Mucosa of gallbladder (tissue), 1 donor: ENCODE measurements around the gene ZNF491. TPM values are rescaled to one million over a fixed set of nuclear protein-coding genes. Genes with fewer than 3 reads are reported as not detected.
"Not testable (repeated sequence)": the region's sequence is repeated elsewhere in the genome, so short reads cannot be mapped to it uniquely, and the experiment has no call there.

Source experiments
- DNase-seq: peaks from one replicate; pipeline ENCODE4 v3.0.0-alpha.2; 2020; ENCODE audit warnings: low spot score
- total RNA-seq: library from RNA; stranded (reverse); gene quantifications from one replicate; pipeline ENCODE4 v1.2.1, GENCODE V29; 2021
- donor health status: DM: no; HTN: no; CAD: no.

ZNF491 gene
- 3.9 TPM for total RNA-seq

DNA sequence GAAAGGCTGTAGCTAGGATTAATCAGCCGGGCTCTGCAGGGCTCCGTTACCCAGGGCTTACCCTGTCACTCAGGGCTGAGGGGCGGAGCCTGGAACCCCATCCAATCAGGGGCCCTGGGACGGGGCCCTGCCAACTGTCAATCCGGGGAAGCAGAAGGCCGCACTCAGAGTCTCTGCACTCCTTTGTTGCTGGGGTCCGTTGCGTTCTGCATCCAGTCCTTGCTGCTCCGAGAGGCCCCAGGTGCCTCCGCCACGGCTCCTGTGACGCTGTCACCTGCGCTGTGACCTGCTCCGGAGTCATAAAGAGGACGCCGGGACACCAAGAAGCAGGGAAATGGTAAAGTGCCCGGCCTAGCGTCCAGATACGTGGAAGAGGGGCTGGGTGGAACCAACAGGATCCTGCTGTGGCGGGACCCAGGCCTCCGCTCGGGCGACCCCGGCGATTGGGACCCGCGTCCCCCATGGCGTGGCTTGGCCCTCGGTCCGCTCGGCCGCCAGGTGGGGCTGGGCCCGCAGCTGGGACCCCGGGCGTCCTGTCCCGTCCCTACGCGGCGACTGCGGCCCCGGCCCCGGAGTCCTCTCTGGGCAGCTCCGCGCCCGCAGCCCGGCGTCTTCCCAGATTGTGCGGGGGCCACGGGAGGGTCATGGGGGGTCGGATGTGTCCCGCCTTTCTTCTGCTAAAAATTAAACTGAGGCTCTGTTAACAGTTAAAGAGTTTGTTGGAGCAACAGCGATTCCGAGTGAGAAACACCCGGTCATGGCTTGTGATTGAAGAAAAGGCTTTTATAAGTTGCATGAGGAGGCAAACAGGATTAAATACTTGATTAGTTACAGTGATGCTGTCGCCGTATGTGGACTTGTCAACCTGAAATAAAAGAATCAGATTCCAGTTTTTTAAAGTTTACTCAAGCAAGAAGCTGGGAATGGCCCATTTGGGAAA, at the start of gene ZNF491:
Gene ZNF491 (plus strand): TSS at position 133 of the 940 bp plus-strand sequence. CDS start 7,431 bp downstream, outside the sequence.
- DNase-seq, result peak; percentile 94

DNA sequence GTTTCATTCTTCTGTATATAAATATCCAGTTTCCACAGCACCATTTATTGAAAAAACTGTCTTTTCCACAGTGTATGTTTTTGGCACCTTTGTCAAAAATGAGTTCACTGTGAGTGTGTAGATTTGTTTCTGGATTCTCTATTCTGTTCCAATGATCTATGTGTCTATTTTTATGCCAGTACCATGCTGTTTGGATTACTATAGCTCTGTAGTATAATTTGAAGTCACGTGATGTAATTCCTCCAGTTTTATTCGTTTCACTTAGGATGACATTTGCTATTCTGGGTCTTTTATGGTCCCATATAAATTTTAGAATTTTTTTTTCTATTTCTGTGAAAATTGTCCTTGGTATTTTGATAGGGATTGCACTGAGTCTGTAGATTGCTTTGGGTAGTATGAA, 48.6 kb upstream of the ZNF491 start:
- DNase-seq, result no peak

DNA sequence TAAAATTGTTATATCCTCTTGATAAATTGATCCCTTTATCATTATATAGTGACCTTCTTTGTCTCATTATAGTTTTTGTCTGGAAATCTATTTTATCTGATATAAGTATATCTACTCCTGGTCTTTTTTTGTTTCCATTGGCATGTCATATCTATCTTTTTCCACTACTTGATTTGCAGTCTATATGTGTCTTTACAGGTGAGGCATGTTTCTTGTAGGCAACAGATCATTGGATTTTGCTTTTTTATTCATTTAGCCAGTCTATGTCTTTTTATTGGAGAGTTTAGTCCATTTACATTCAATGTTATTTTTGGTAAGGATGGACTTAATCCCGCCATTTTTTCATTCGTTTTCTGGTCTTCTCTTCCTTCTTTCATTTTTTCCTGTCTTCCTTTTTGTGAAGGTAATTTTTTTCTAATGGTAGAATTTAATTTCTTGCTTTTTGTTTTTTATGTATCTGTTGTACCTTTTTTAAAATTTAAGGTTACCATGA, 46.0 kb upstream of the ZNF491 start:
- DNase-seq, result no peak

DNA sequence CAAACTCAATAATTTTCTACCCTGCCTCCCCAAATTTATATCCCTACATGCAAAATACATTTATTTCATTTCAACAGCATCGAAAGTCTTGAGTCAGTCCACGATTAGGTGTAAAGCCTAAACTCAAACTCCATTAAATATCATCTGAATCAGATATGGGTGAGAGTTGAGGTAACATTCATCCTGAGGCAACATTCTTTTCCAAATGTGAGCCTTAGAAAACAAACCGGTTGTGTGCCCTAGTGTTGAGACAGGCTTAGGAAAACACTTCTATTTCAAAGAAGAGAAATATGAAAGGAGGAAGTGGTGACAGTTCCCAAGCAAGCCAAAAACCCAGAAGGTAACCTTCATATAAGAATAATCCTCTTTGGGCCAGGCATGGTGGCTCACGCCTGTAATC, 43.7 kb upstream of the ZNF491 start:
- no peak for DNase-seq

DNA sequence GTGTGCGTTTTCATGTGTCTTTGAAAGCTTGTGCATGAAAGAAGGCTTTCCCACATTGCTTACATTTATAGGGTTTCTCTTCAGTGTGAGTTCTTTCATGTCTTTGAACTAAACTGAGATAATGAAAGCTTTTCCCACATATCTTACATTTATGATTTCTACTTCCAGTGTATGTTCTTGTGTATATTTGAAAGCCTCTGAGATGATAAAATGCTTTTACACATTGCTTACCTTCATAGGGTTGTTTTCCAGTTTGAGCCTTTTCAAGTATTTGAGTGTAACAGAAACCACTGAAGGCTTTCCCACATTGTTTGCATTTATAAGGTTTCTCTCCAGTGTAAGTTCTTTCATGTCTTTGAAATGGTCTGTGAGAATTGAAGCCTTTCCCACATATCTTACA, 41.4 kb upstream of the ZNF491 start:
- DNase-seq, result no peak

DNA sequence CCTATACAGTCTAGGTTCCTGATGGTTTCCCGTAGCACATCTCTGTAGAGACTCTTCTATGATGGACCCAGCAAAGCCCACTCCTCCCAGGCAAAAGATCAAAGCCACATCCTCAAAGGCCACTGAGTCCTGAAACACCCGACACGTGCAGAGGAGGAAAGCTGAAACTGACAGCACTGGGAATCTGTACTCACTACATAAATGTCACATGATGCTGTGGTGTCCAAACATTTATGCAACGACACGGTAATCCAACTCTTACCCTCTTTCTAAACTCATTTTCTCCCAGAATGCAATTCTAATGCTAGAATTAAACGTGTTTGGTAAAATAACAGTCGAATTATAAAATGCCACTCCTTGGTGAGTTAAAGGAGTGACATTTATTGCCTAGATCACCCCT, 38.5 kb upstream of the ZNF491 start:
- no peak for DNase-seq

DNA sequence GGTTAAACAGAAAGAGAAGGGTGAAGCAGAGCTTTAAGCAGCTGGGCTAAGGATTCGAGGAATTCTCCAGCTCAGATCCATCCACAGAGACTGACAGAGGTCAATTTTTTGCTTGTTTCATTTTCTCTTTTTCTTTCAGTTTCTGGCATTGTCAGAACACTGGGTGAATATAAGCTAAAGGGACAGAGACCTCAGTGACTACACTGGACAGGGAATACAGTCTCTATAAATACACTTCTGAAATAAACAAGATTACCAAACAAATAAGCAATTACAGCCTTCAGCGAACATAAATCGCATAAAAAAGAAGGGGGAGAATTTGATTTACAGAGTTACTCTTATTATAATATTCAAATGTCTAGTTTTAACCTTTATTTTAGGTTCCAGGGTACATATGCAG, 35.2 kb upstream of the ZNF491 start:
- no peak for DNase-seq

DNA sequence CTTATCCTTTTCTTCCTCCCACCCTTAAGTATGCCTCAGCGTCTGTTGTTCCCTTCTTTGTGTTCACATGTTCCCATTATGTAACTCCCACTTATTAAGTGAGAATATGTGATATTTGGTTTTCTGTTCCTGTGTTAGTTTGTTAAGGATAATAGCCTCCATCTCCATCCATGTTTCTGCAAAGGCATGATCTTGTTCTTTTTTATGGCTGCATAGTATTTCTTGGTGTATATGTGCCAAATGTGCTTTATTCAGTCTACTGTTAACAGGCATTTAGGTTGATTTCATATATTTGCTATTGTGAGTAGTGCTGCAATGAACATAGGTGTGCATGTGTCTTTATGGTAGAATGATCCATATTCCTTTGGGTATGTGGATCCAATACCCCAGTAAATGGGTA, 34.7 kb upstream of the ZNF491 start:
- no peak for DNase-seq

DNA sequence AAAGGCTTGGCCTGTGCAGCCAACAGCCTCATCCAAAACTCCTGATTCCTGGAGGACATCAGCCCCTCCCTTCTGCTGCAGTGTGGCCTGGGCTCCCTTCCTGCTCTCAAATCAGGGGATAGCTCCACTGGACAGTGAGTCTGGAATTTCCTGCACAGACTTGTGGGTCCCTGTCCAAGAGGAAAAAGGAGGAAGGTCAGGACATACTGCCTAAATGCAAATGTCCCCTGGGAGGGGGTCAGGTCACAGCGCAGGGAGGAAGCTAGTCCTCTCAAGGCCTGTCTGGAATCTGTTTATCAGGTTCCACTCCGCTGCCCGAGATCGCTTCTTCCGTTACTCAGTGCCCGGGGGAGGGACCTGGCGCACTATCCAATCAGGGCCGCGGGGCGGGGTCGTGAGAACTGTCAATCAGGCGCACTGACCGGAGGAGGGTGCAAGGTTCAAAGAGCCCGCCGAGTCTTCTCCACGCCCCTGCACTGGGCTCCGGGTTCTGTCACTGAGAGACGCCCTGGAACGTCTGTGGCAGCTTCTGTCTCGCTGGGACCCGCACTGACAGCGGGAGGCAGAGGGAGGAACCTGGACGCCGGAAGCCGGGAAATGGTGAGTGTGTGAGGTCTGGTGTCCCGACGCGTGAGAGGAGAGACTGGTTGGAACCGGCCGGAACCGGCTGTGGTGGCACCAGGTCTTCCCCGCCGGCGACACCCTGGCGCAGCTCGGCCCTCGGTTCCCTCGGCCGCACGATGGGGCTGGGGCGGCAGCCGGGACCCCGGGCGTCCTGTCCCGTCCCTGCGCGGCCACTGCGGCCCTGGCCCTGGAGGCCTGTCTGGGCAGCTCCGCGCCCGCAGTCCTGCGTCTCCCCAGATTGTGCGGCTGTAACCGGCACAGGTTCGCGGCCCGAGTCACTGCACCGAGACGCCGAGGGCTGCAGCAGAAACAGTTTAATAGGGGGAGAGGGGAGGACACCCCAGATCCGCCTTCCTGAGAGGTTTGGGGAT, 31.4 kb upstream of the ZNF491 start, which contains the start of gene ZNF441:
Gene ZNF441 (plus strand): TSS at position 404 of the 995 bp plus-strand sequence. CDS start 194 bp downstream, at position 598.
- peak; percentile 98 for DNase-seq

DNA sequence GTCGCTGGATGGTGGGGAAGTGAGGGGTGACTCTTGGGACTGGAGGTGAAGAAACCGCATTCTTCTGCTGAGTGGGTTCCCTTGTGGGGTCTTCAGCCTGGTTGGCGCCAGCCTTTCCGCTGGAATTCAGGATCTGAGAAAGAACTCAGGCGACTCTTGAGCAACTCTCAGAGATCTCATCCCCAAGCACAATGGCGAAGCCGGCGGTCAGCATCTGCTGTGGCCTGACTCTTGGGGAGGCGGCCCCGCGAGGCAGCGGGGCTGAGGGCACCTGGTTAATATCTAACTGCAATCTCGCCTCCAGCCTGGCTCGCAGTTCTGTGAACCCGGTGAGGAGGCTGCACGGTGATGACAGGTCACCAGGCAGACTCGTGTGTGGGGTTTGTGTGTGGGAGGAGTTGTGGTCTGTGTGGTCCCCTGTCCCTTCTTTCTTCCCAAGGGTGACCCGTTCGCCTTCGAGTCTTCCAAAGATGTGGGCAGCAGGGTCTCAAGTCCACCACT, 30.6 kb upstream of the ZNF491 start:
- DNase-seq, result peak; percentile 65

DNA sequence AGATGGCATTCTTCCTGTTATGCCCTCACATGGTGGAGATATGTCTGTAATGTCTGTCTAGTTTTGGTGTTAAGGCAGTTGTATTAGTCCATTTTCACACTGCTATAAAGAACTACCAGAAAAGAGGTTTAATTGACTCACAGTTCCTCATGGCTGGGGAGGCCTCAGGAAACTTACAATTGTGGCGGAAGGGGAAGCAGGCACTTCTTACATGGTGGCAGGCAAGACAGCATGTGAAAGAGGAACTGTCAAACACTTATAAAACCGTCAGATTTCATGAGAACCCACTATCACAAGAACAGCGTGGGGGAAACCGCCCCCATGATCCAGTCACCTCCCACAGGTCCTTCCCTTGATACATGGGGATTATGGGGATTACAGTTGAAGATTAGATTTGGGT, 28.3 kb upstream of the ZNF491 start:
- no peak for DNase-seq

DNA sequence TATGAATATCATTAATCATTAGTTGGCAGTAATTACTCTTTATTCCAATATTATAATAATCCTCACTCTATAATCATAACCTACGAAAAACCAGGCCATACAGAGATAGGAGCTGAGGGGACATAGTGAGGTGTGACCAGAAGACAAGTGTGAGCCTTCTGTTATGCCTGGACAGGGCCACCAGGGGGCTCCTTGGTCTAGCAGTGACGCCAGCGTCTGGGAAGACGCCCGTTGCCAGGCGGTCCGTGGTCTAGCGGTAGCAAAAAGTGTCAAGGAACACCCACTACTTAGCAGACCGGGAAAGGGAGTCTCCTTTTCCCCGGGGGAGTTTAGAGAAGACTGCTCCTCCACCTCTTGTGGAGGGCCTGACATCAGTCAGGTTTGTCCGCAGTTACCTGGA, 26.8 kb upstream of the ZNF491 start:
- DNase-seq, result not testable (repeated sequence)

DNA sequence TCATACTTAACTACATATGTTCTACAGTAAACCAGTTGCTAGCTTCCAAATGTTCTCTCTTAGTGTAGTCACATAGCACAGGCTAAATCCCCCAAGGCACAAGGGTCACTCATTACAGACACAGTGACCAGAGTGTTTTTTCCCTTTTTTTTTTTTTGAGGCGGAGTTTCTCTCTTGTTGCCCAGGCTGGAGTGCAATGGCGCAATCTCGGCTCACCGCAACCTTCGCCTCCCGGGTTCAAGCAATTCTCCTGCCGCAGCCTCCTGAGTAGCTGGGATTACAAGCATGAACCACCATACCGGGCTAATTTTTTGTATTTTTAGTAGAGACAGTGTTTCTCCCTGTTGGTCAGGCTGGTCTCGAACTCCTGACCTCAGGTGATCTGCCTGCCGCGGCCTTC, 21.7 kb upstream of the ZNF491 start:
- DNase-seq, result not testable (repeated sequence)

DNA sequence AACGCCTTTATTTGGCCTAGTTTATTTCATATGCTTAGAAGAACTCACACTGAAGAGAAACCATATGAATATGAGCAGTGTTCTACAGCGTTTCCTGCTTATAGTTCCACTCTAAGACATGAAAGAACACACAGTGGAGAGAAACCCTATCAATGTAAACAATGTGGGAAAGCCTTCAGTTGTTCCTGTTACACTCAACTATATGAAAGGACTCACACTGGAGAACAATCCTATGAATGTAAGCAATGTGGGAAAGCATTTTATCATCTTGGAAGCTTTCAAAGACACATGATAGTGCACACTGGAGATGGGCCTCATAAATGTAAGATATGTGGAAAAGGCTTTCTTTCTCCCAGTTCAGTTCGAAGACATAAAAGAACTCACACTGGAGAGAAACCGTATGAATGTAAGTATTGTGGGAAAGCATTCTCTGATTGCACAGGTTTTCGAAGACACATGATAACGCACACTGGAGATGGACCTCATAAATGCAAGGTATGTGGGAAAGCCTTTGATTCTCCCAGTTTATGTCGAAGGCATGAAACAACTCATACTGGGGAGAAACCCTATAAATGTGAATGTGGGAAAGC, 17.8 kb upstream of the ZNF491 start:
- DNase-seq, result no peak

DNA sequence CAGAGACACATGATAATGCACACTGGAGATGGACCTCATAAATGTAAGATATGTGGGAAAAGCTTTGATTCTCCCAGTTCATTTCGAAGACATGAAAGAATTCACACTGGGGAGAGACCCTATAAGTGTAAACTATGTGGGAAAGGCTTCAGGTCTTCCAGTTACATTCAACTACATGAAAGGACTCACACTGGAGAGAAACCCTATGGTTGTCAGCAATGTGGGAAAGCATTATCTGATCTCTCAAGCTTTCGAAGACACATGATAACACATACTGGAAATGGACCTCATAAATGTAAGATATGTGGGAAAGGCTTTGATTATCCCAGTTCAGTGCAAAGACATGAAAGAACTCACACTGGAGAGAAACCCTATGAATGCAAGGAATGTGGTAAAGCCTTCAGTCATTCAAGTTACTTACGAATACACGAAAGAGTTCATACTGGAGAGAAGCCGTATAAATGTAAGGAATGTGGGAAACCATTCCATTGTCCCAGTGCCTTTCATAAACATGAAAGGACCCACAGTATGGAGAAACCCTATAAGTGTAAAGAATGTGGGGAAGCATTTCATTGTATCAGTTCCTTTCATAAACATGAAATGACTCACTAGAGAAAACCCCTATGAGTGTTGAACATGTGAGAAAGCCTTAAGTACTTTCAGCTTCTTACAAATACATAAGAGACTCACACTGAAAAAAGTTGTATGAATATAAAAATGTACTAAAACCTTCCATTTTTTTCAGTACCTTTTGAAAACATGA, 16.8 kb upstream of the ZNF491 start:
- DNase-seq, result no peak

DNA sequence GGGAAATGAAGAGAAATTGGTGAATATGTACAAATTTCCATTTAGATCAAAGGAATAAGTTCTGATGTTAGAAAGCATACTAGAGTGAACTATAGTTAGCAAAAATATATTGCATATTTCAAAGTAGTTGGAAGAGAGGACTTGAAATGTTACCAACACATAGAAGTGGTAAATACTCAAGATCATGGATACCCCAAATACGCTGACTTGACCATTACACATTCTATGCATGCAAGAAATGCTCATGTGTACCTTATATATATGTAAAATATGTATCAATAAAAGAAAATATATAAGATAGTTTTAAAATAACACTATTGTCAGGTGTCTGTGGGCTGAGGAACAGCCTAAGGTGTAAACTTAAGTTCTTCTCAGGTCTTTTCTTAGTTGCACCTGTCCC, 14.6 kb upstream of the ZNF491 start:
- DNase-seq, result no peak

DNA sequence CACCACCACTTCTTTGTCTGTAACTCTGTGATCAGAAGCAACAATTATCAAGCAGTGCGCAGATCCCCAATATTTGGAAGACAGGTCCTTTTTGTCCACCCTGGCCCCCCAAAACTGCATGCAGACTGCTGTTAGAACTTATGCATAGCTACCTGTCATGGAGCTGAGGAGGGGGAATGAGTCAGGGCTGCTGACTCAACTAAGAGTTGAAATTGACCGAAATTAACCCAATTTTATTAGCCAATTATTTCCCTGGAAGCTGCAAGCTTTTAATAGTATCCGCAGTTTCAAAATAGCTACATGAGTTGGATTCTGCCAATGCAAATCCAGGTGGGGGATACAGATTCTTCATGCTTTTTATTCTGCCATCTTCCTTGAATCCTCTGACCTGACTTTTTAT, 14.0 kb upstream of the ZNF491 start:
- DNase-seq, result no peak

DNA sequence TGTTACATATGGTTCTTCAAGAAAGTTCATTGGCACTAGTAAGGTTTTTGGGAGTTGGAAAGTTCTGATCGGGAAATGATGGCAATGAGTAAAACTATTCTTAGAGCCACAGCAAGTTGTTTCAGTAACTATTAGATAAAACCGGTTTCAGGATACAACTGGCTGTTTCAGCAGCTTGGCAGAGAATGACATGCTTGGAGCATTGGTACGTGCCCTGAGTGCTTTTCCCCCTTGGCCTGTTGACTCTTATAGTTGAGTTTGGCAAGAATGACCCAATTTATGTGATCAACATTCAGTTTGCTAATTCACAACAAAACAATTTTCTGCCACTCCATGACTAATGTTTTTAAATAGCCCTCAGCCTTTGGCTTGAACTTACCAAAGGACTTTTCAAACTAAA, 10.8 kb upstream of the ZNF491 start:
- DNase-seq, result no peak

DNA sequence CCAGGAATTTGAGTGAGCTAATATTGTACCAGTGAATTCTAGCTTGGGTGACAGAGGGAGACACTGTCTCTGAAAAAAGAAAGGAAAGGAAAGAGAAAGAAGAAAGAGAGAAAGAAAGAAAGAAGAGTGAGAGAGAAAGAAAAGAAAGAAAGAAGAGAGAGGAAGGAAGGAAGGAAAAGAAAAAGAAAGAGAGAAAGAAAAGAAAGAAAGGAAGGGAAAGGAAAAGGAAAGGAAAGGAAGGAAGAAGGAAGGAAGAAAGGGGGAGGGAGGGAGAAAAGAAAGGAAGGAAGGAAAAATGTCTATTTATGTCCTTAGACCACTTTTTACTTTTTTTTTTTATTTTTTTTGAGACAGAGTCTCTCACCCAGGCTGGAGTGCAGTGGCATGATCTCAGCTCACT, 5.4 kb upstream of the ZNF491 start:
- DNase-seq, result no peak

DNA sequence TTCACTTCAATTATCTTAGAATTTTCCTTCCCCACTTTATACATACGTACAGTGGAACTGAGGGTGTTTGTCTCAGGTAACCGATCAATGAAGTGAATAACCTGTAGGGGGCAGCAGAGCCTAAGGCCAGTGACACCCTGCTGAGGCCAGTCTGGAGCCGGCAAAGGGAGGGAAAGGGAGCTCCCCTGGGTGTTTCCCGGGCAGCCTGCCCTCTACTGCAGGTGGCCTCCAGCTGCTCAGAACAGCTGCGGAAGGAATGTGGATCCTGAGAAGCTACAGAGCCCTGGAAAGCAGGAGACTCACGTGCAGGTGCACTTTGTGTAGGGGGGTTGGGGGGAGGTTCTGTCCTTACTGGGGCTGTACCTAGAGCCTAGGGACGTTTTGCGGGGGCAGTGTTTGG, 832 bp upstream of the ZNF491 start:
- DNase-seq, result peak; percentile 92
